GM21515 (cell line): ENCODE data around the gene MXD3.

Source experiments
- ATAC-seq: cut with Tn5 transposase; IDR thresholded peaks from one replicate; pipeline ENCODE4 v1.9.1; 2021; ENCODE audit not compliant: unreplicated experiment

The MXD3 gene

GRCh38 chr5:177304392-177305119 is 7.1 kb downstream of the MXD3 start:
- no peak for ATAC-seq

- no peak for ATAC-seq
Measured at GRCh38 chr5:177303925-177304391, 7.7 kb downstream of the MXD3 start.

- ATAC-seq = peak; percentile 57
Measured at GRCh38 chr5:177303121-177303924, 8.4 kb downstream of the MXD3 start, which contains the start of the genes PRELID1 and RAB24. PRELID1 (plus strand) TSS chr5:177303799; CDS start chr5:177303986, 187 bp downstream. RAB24 (minus strand) TSS chr5:177303719; CDS start chr5:177303288, 431 bp downstream.

GRCh38 chr5:177302354-177303110 is 9.2 kb downstream of the MXD3 start:
- ATAC-seq = no peak

DNA sequence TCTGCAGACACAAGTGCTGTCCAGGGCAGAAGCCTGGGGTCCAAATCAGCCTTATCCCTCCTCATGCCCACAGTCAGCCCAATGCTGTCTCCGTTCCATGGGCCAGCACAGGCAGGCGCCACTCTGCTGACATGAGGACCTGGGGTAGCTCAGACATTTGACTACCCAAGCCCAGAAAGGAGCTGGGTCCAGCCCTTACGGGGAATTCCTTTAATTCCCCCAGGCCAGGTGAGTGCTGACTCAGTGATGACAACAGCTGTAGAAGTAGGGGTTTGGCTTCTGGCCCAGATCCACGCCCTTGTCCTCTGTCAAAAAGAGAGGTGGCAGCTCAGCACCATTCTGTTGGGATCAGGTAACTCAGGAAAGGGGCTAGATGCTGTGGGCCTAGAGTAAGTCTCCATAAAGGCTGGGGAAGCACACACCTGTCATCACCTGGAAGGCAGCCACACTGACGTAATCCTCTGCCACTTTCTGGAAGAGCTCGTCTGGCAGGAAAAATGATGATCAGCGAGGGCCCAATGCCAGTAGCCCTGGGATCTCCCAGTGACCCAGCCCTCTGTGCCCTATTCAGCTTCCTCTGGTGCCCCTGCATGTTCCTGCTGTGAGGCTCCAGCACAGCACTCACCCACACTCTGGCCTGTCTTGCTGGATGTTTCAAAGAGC is 10.1 kb downstream of the MXD3 start:
- no peak for ATAC-seq

DNA sequence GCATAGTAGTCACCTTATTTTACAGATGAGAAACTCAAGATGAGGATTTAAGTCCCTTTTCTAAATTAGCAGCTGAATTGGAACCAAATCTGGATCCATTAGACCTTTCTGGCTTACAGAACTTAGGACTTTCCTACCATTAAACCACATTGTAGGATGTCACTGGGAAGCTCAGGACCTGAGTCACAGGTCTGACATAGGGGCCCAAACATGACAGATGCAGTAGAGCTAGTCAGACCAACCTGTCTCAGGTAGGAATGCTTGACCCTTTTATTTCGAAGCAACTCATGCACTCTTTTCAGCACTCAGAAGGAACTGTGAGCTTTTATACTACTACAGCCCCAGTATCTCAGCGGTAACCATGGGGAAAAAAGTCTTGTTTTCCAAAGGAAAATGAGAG is 10.7 kb downstream of the MXD3 start:
- ATAC-seq = no peak

GRCh38 chr5:177300236-177300880 is 11.3 kb downstream of the MXD3 start:
- peak; percentile 29 for ATAC-seq

- no peak for ATAC-seq
Measured at GRCh38 chr5:177299697-177300096, 12.0 kb downstream of the MXD3 start.

GRCh38 chr5:177297922-177298321 is 13.8 kb downstream of the MXD3 start:
- ATAC-seq = no peak

- no peak for ATAC-seq
Measured at GRCh38 chr5:177296581-177296980, 15.1 kb downstream of the MXD3 start.

DNA sequence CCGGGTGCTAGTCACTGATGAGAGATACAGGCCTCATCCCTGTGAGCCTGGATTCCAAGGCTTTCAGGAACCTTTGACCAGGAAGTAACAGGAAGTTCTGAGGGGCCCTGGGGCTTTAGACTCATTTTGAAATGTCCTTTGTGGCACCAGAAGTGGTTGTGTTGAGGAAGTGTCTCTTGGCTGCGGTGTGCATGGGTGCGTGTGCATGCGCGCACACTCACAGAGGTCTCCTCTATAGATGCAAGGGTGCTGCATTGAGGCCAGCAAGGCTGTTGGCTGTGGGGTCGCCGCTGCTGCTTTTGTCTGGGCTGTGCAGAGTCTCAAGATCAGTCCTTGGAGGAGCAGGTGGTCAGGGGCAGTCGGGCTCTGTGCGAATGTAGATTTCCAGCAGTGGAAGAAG is 15.8 kb downstream of the MXD3 start:
- ATAC-seq = no peak

DNA sequence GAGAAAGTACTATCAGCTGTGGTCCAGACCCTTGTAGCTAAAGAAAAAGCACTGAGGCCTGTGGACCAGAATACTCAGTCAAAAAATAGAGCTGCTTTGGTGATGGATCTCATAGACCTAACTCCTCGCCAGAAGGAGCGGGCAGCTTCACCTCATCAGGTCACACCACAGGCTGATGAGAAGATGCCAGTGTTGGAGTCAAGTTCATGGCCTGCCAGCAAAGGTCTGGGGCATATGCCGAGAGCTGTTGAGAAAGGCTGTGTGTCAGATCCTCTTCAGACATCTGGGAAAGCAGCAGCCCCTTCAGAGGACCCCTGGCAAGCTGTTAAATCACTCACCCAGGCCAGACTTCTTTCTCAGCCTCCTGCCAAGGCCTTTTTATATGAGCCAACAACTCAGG is 17.1 kb downstream of the MXD3 start:
- no peak for ATAC-seq

DNA sequence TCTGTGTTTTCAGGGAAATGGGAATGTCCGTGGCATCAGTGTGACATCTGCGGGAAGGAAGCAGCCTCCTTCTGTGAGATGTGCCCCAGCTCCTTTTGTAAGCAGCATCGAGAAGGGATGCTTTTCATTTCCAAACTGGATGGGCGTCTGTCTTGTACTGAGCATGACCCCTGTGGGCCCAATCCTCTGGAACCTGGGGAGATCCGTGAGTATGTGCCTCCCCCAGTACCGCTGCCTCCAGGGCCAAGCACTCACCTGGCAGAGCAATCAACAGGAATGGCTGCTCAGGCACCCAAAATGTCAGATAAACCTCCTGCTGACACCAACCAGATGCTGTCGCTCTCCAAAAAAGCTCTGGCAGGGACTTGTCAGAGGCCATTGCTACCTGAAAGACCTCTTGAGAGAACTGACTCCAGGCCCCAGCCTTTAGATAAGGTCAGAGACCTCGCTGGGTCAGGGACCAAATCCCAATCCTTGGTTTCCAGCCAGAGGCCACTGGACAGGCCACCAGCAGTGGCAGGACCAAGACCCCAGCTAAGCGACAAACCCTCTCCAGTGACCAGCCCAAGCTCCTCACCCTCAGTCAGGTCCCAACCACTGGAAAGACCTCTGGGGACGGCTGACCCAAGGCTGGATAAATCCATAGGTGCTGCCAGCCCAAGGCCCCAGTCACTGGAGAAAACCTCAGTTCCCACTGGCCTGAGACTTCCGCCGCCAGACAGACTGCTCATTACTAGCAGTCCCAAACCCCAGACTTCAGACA is 17.7 kb downstream of the MXD3 start:
- no peak for ATAC-seq

DNA sequence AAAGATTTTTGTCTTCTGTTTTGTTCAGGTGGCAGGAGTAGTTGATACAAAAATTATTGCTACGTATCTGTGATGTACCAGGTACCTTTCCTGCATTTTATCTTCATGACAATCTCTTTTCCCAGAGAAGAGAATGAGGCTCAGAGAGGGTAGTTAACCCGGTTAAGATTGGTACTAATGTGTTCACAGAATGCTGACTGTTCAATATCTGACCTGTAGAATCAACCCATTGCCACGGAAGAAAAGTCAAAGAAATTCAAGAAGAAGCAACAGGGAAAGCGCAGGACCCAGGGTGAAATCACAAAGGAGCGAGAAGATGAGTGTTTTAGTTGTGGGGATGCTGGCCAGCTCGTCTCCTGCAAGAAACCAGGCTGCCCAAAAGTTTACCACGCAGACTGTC is 20.0 kb downstream of the MXD3 start:
- ATAC-seq = no peak

DNA sequence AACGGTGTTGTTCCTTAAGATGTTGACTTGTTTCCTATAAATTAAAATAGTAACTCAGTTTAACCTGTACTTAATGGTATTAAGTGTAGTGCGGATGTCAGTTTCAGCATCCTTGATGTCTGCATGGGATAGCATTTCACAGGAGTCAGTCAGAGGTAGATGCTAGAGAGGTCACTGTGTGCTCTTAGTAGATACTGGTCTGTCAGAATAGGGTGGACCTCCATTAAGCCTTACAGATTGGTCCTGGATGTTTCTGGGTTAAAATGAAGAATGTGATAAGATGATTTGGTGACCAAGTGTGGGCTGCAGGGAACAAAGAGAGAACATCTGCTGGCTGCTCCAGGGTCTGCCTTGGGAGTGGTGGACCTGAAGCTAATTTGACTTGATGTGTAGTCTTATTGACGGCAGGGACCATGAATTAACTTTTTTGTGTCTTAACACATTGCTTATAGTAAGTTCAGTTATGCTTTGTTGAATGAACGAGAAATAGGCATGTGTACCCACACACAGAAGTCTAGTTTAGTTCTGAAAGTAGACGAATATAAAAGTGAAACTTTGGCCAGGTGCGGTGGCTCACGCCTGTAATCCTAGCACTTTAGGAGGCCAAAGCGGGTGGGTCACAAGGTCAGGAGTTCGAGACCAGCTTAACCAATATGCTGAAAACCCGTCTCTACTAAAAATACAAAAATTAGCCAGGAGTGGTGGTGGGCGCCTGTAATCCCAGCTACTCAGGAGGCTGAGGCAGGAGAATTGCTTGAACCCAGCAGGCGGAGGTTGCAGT is 20.7 kb downstream of the MXD3 start:
- ATAC-seq = no peak

- no peak for ATAC-seq
Measured at GRCh38 chr5:177288191-177288590, 23.5 kb downstream of the MXD3 start.

DNA sequence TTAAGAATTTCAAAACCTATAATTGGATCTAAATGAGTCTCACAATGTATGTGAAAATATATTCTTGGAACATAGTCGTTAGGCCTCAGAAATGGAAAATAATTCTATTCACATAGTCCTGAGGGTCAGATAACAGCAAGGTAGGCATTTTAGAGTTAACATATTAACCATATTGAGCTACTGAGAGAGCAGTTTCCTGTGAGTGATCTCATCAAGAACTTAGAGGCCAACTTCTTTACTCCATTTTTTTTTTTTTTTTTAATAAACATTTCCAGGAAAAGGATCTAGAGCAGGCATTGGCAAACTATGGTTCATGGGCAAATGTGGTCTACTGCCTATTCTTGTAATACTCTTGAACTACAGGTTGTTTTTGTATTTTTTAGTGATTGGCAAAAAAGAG is 34.8 kb downstream of the MXD3 start:
- ATAC-seq = no peak

GRCh38 chr5:177275883-177276282 is 35.8 kb downstream of the MXD3 start:
- no peak for ATAC-seq

- ATAC-seq = no peak
Measured at GRCh38 chr5:177271113-177271512, 40.6 kb downstream of the MXD3 start.
